ENCODE data around the gene TM6SF1. TPM values are rescaled to one million over a fixed set of nuclear protein-coding genes. Genes with fewer than 3 reads are reported as not detected.
"Not testable (repeated sequence)": the region's sequence is repeated elsewhere in the genome, so short reads cannot be mapped to it uniquely, and the experiment has no call there.

The TM6SF1 gene
- total and polyA plus RNA-seq, 9 of the 15 experiments (the other 6 are each of a cell fraction or from before 2014, with no cell fraction given) = 1.0 to 5.6 (median 3.5) TPM

- intact Hi-C loops (cut with micrococcal nuclease); H2AFZ ChIP-seq (ENCODE audit: low read depth, low read length); H3K9ac ChIP-seq (ENCODE audit: insufficient read depth in 1 of 2, low read depth in 2 of 2, low read length in 2 of 2); H3K36me3 ChIP-seq (ENCODE audit: control insufficient read depth, insufficient read depth, low read length); in situ Hi-C loops (cut with MboI); H3K9me3 ChIP-seq (replicated peaks; ENCODE audit: control insufficient read depth, insufficient read depth, low read depth, low read length); CTCF ChIA-PET (ENCODE audit: low intra/inter-chr PET ratio); H3K79me2 ChIP-seq (ENCODE audit: control insufficient read depth, insufficient read depth, low read length); H3K4me2 ChIP-seq (ENCODE audit: insufficient read depth, low read length); POLR2A ChIA-PET; ATAC-seq; H3K27ac ChIP-seq (ENCODE audit: extremely low read depth, low read depth, low read length); H3K4me3 ChIP-seq; DNase-seq (ENCODE audit: extremely low read depth in 1 of 4, low spot score in 3 of 4); H4K20me1 ChIP-seq (replicated peaks; ENCODE audit: control insufficient read depth, insufficient read depth, low read length); BruUV-seq (replicated peaks); H3K27me3 ChIP-seq (ENCODE audit: control insufficient read depth in 2 of 2, insufficient read depth in 2 of 2, low read length in 2 of 2); H3K9me1 ChIP-seq (ENCODE audit: control insufficient read depth, insufficient read depth, low read length); FAIRE-seq; TF ChIP-seq ZBTB40 (CRISPR knock-in tag; IDR thresholded peaks at IDR 0.05): not testable (repeated sequence)
- H3K4me1 ChIP-seq (replicated peaks in 1 of 2; ENCODE audit: control insufficient read depth in 2 of 2, insufficient read depth in 2 of 2, low read length in 2 of 2) = peaks cover 5 to 16% of the 10 kb centered on the region in 2 experiments
- WGBS (ENCODE audit: insufficient coverage, low coverage, missing lambda C conversion rate) = 36% methylated on average over 8 of the region's 8 CpGs
- TF ChIP-seq ZBTB40 (IDR thresholded peaks at IDR 0.05) = peak; percentile 48; the same call in 1 of the 2 replicates
- peak; percentile 74; the same call in 1 of the 2 replicates for TF ChIP-seq SMARCC2 (IDR thresholded peaks at IDR 0.05; ENCODE audit: low read depth)
- peak in 1 of 2 experiments; percentile 40 for TF ChIP-seq AFF1 (IDR thresholded peaks at IDR 0.05; ENCODE audit: low read depth in 1 of 2, partially characterized antibody in 2 of 2)
- TF ChIP-seq SP1 (CRISPR knock-in tag; IDR thresholded peaks at IDR 0.05) = peak; percentile 32; the same call in 1 of the 2 replicates
- TF ChIP-seq ZEB2 (IDR thresholded peaks at IDR 0.05) = peak; percentile 35; the same call in 1 of the 2 replicates
- 0 out of 4 replicates have a peak, but pooled peaks of 1 of the 2 experiments have one; percentile 39 for TF ChIP-seq HDAC1 (IDR thresholded peaks at IDR 0.05)
- TF ChIP-seq SMARCA4 (IDR thresholded peaks at IDR 0.05) = peak; percentile 71; the same call in 1 of the 2 replicates
- TF ChIP-seq SMARCE1 (IDR thresholded peaks at IDR 0.05) = peak; percentile 89
Observed at GRCh38 chr15:83085864-83086552, 21.4 kb upstream of the TM6SF1 start.

Data from K562 (cell line).